ENCODE data around the gene HIGD1A. TPM values are rescaled to one million over a fixed set of nuclear protein-coding genes. Genes with fewer than 3 reads are reported as not detected.
A peak's percentile ranks its signal among the peaks of the same experiment; 100 is the strongest.

HIGD1A gene
- total RNA-seq, 1 experiment from 2014 or later, result 183 TPM

DNA sequence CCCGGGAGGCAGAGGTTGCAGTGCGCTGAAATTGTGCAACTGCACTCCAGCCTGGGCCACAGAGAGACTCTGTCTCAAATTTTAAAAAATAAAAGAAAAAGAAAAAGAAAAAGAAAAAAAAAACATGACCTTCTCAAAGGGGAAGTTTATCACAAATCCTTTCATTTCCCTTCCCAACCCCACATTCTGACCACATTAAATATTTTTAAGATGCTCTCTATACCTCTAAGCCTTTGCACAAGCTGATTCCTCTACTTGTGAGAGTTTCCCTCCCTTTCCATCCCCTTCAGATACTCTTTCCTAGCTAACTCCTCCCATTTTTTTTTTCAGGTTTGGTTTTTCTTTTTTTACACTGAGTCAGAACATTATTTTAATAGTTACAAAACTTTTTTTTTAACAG is 4.0 kb downstream of the HIGD1A start:
- DNase-seq (ENCODE audit: low read depth), result no peak

DNA sequence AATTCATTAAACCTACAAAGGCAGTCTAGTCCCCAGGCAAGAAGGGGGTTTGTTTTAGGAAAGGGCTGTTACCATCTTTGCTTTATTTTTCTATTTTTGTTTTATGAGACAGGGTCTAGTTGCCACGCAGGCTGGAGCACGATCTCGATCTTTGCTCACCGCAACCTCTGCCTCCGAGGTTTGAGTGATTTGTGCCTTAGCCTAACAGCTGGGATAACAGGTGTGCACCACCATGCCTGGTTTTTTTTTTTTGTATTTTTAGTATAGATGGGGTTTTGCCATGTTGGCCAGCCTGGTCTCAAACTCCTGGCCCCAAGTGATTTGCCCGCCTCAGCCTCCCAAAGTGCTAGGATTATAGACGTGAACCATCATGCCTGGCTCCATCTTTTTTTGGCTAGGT is 4.9 kb downstream of the HIGD1A start:
- DNase-seq (ENCODE audit: low read depth), result no peak

DNA sequence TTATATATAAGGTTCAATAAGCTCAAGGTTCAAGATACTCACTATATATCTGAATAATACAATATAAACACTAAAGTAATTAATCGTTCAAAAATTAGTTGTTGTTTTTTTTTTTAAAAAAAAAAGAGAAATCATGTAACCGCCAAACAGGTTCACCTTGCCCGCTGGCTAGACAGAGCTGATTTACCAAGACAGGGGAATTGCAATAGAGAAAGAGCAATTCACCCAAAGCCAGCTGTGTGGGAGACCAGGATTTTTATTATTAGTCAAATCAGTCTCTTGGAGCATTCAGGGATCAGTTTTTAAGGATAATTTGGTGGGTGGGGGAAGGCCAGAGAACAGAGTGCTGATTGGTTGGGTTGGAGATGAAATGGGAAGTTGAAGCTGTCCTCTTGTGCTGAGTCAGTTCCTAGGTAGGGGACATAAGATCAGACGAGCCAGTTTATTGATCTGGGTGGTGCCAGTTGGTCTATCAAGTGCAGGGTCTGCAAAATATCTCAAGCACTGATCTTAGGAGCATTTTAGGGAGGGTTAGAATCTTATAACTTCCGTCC is 7.9 kb downstream of the HIGD1A start:
- no peak for DNase-seq (ENCODE audit: low read depth)

DNA sequence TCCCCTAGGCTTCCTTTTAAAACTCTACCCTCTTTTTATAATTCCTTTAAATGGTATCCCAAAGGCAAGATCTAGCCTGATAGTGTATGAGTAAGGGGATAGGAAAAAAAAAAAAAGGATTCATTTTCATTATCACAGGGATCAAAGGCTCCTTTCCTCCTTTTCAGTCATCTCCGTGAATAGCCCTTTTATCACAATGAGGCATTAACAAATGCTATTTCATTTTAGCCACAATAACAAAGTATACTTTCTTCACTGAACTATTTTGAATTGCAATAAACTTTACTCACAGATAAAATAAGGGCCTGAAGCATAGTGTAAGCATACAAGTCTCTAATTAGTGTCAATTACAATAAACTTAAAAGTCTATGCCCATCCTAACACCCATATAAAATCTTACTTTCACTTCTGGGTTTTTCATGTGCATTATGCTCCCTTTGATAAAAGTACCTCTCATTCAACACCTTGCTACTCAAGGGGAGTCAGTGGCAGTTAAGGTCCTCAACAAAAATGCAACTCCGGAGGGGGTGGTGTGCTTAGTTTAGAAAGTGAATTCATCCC is 8.6 kb downstream of the HIGD1A start:
- no peak for DNase-seq (ENCODE audit: low read depth)

DNA sequence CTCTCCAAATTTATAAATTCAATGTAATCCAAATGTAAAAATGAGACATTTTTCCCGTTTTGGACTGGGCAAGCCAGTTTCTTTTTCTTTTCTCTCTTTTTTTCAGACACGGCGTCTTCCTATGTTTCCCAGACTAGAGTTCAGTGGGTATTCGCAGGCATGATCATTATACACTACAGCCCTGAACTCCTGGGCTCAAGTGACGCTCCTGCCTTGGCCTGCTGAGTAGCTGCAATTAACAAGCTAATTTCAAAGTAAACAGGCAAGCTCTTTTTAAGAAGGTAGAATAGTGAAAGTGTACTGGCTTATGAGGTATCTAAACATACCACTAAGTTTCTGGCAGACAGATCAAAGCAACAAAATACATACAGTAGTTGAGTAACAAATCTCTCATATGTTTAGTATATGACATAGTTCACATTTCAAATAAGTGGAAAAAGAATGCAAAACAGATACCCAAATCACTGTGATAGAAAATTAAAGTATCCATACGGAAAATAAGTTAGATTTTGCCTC is 13.5 kb downstream of the HIGD1A start:
- DNase-seq (ENCODE audit: low read depth), result no peak

DNA sequence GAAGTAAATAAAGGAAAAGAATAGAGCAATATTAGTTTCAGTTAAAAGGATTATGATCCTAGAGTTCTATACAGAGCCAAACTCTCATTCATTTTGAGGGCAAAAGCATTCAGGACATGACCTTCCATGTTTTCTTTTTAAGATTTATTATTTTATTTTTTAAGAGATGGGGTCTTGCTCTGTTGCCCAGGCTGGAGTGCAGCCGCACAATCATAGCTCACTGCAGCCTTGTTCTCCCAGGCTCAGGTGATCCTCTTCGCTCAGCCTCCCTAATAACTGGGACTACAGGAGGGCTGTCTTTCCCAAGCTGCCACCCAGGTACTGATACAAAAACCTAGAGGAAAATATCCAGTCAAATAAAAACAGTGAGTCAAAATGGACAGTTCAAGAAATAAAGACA is 17.7 kb downstream of the HIGD1A start:
- no peak for DNase-seq (ENCODE audit: low read depth)

DNA sequence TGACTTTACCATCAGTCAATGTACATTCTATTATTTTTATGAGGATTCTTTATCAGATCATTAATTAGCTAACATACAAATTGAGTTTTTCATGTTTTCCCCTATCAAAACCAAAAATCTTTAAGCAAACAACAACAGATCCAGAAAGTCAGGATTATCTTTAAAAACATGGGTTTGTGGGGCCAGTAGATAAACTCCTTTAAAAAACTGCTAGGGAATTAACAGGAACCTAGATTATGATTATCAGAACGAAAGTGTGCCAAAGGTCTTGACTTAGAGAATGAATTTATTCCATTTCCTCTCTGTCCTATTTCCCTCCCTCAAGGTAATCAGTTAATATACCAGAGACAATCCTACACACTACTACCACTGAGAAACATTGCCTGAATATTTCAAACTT is 18.1 kb downstream of the HIGD1A start:
- DNase-seq (ENCODE audit: low read depth), result no peak

DNA sequence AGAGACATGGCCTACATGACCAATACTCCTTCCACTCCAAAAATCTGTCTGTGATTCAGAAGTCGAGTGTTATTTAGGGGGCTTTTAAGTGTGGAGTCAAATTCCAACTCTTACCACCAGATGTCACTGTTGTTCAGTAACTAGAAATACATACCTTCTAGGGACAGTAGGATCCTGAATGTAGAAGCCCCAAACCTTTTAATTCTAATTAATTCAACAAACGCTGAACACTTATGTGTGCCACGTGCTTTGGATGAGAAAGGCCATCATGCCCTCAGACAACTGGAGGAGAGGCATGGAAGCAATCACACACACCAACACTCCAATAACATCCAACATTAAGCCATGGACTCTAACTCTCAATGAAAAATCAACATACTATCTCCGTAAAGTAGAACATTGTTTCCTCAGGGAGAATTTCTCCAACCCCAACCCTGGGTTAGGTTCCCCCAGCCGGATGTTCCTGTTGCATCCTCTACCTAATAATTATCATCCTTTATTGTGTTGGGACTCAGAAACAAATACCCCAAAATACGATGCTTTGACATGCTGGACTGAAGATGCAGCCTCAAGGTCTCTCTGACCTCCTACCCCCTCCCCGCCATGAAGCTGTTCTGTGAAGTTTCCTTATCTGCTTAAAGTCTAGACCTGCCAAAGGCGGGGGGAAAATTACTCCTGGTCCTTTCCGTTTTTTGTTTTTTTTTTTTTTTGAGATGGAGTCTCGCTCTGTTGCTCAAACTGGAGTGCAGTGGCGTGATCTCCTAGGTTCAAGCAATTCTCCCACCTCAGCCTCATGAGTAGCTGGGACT is 23.2 kb downstream of the HIGD1A start:
- peak; percentile 41 for DNase-seq (ENCODE audit: low read depth)

DNA sequence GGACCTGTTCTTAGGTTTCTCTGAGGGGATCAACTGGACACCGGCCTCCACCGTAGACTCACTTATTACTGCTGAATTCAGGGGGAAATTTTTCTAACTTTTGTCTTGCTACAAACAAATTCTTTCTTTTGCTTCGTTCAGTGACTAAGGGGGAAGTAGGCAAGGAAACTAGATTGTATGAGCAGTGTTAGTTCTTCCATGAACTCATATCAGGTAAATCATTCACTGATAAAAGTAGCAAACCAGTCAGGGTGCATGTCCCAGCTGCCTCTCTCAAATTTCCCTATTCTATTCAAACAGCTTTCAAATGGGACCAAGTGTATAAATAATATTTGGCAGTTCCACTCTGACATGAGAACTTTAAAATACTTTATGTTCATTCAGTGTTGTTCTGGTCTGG is 23.9 kb downstream of the HIGD1A start:
- DNase-seq (ENCODE audit: low read depth), result no peak

DNA sequence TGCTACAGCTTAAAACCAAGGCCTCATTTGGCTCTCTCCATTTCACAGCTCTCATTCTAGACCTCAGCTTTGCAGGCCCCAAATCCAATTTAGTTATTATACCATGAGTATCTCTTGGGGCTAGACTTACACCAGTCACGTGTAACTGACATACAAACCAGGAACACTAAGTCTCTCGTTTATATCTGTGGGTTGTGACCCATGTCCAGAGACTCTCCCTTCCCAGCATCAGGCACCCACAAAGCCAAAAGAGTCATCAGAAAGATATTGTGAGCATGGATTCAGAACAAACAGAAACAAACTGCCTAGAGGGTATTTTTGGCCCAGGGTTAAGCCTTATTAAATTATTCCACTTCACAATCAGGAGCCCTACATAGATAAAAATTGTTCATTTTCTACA is 25.6 kb downstream of the HIGD1A start:
- DNase-seq (ENCODE audit: low read depth), result no peak

DNA sequence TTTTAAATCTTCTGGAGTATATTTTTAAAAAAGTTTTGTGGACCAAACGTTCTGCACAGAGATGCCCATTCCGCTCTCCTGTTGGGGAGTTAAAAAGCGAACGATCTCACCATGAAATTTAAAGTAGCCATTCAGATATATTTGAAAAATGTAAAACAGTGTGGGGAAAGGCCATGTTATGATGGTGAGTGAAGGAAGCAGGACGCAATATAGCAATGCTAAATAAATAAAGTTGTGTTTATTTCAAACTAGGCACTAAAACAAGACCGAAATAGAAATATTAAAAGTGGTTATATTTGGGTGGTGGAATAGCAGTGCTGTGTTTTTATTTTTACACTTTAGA is 30.9 kb downstream of the HIGD1A start:
- DNase-seq (ENCODE audit: low read depth), result no peak

DNA sequence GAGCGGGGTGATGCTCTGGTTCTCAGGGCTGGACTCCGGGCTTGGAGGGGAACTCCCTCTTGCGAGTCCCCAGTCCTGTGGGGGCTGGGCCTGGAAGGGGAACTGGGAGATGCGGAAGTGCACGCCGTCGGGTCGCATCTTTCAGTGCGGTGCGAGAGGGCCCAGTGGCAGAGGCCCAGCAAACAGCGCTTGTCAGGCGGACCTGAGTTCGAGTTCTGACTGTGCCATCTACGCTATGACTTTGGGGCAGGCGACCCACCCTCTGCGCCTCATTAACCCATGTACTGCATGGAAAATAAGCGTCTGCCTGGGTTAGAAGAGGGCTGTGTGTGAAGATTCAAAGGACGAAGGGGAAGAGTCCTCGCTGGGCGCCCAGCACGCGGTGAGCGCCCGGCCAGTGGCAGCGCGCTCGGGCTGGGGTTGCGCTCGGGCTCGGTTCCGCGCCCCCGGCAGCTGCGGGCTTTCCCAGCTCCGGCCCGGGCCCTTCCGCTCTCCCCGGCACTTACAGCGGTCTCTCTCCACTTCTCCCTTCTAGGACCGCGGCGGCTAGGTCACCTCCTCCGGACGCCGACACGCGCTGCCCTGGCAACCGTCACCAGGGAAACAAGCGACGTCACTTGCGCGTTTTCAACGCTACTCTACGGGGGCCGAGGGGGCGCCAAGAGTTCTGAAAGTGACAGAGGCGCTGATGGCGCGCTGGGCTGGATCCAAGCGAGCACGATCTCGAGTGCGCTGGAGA is 31.5 kb downstream of the HIGD1A start, which contains the start of gene CCDC13:
CCDC13 (minus strand) TSS at position 584 of the 739 bp plus-strand sequence. CDS start 14,908 bp downstream, outside the sequence.
- DNase-seq (ENCODE audit: low read depth), result peak; percentile 89

DNA sequence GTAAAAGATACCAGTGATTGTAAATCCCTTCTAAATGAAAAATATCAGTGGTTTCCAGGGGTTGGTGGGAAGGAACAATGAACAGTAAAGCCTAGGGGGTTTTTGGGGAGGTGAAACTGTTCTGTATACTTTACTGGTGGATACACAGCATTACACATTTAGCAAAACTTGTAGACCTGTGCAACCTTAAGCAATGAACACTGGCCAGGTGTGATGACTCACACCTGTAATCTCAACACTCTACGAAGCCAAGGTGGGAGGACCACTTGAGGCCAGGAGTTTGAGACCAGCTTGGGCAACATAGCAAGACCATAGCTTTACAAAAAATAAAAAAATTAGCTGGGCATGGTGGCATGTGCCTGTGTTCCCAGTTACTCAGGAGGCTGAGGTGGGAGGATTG is 33.0 kb downstream of the HIGD1A start:
- DNase-seq (ENCODE audit: low read depth), result no peak

DNA sequence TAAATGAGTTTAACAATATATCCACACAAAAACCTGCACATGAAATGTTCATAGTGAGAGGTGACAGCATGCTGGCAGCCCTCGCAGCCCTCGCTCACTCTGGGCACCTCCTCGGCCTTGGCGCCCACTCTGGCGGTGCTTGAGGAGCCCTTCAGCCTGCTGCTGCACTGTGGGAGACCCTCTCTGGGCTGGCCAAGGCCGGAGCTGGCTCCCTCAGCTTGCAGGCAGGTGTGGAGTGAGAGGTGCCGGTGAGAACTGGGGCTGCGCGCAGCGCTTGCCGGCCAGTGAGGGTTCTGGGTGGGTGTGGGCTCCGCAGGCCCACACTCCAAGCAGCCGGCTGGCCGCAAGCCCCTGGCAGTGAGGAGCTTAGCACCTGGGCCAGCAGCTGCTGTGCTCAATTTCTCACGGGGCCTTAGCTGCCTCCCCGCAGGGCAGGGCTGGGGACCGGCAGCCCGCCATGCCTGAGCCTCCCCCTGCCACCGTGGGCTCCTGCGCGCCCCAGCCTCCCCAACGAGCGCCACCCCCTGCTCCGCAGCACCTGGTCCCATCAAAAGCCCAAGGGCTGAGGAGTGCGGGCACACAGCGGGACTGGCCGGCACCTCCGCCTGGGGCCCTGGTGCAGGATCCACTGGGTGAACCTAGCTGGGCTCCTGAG is 34.7 kb downstream of the HIGD1A start:
- no peak for DNase-seq (ENCODE audit: low read depth)

DNA sequence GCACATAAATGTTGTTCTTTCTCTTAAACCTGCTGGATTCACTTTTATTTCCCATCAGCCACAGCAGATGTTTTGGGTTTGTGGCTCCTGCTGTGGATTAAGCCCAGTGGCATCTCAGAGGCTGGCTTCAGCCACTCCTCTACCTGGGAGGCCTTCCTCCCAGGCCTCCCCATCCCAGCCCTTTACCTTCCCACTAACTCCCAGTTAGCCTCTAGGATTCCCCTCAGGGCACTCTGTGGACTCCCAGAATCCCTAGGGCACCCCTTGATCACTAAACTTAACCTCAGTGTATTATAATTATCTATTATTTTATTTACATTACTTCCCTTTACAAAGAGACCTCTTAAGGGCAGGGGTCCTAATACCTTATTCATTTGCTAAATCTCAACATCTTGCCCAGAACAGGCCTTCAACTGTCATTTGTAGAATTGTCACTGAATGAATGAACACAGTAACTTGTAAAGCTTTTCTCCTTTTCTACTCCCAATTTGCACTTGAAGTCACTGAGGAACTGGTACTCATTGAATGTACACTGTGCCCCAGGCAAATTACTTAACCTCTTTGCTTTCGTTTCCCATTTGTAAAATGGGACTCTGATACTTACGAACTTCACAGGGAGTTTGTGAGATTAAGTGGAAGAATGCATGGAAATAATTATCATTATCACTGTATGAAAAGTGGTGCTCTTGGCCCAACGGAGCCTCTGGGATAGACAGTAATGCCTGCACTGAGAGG is 39.6 kb downstream of the HIGD1A start:
- no peak for DNase-seq (ENCODE audit: low read depth)

DNA sequence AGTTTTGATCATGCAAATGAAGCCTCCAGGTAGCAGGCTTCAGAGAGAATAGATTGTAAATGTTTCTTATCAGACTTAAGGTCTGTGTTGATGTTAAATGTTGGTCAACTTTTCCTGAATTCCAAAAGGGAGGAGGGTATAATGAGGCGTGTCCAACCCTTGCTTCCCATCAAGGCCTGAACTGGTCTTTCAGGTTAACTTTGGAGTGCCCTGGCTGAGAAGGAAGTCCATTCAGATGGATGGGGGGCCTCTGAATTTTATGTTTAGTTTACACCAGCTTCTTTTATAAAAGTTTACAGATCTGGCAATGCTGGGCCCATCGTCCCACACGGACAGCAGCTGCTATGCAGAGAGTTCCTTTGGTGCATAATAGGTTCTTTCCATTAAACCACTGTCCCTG is 40.2 kb downstream of the HIGD1A start:
- DNase-seq (ENCODE audit: low read depth), result no peak

DNA sequence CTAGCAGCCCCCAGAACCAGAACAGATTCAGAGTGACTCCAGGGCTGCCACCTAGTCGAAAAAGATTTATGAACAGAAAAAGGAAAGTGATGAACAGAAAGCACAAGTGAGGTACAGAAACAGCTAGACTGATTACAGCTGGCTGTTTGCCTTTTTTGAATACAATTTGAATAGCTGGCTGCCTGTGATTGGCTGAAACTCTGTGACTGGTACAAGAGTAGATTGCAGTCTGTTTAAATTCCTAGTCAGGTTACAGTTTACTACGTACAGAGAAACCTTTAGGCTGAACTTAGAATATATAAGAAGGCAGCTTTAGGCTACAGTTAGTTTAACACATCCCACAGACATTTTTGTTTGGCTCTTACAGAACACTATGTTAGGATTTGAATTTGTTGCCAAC is 41.3 kb downstream of the HIGD1A start:
- DNase-seq (ENCODE audit: low read depth), result no peak

DNA sequence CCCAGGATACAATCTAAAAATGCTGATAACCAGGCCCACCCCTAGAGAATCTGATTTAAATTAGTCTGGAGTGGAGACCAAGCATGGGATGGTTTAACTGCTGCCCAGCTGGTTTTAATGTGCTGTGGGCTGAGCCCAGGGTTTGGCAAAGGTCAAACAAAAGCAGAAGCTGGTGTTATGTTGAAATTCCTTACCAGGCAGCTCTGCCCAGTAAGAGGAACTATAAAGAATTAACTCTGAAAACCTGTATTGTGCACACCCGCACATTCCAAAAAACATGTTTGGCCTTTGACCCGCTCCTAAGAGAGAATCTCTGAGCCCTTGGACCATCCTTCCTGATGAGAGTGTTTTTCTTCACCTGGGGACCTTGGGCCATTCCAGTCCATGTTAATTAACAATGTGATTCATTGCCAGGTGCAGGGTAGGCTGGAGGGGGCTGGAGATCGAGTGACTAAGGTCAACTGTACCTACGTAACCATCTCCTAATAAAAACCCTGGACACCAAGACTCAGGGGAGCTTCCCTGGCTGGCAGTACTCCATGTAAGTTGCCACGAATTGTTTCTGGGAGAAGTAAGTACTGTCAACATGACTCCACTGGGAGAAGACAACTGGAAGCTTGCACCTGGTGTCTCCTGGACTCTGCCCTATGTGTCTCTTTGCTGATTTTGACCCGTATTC is 42.1 kb downstream of the HIGD1A start:
- no peak for DNase-seq (ENCODE audit: low read depth)

DNA sequence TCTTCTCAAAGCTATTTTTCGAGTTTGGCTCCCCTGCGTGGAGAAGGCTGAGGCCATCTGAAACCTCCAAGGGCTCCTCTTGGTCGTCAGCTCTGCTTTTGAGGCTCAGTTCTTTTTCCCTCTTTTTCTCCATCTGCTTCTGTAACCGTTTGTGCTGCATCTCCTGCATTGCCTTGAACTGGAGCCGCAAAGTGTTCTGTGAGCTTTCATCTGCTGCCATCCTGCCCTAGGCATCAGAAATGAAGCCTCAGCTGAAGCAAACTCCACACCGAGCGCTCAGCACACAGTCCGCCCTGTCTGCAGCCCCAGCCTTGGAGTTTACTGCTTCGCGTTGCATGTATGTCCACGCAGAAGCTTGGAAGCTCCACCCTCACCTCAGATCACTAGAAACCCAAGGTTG is 46.2 kb downstream of the HIGD1A start:
- DNase-seq (ENCODE audit: low read depth), result no peak

DNA sequence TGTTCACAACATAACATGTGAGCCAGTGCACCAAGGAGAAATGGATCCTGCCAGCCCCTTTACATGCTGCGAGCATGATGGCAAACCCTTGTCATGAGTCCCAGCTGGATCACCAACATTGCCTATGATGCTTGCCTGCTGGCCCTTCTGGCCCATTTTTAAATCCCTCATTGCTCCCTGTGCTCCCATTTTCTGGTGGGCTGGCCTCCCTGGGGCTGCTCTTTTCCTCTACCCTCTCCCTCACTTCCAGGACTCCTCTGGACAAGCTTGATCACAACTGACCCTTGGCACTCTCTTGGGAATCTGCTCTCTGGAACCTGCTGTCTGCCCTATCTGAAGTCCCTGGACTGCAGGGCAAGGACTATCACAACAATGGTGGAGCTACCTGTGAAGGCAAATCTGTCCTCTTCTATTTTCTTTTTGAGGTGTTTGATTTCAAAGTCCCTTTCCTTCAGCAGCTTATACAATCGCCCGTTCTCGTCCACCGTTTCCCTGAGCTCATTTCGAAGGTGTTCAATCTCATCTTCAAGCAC is 47.5 kb downstream of the HIGD1A start:
- DNase-seq (ENCODE audit: low read depth), result no peak
